ENCODE results near the gene KCTD17. TPM values are rescaled to one million over a fixed set of nuclear protein-coding genes. Genes with fewer than 3 reads are reported as not detected.

The KCTD17 gene
- total RNA-seq, 1 donor from 2014 or later, result 17.5 TPM

GRCh38 chr22:37007651-37008050 is 43.9 kb upstream of the KCTD17 start:
- peak; percentile 65 for DNase-seq (ENCODE audit: low spot score)
- peaks cover 2% of the 10 kb centered on the region for H3K36me3 Mint-ChIP-seq

GRCh38 chr22:37008365-37008764 is 43.2 kb upstream of the KCTD17 start:
- Histone ChIP-seq H3K27ac (no peak overlapping the region), H4K20me1 (ENCODE audit: low read depth) (peaks cover 13% of the 10 kb centered on the region), H3K9me3 (ENCODE audit: low read depth) (no peaks in the 10 kb centered on the region), H3F3A (ENCODE audit: low read depth) (peaks cover 14% of the 10 kb centered on the region), H3K79me2 (ENCODE audit: low read depth) (no peaks in the 10 kb centered on the region), H3K36me3 (no peaks in the 10 kb centered on the region), H3K27me3 (no peaks in the 10 kb centered on the region), H3K4me3 (no peak overlapping the region), H3K4me2 (no peak overlapping the region), H3K4me1 (peaks cover 34% of the 10 kb centered on the region), H2AFZ (replicated peaks) (no peak overlapping the region), H3K9ac (no peak overlapping the region)
- Mint-ChIP-seq H3K4me3 (no peak overlapping the region), H3K27ac (peak overlapping the region; percentile 47), H3K36me3 (peaks cover 2% of the 10 kb centered on the region), H3K4me1 (peaks cover 34% of the 10 kb centered on the region), H3K27me3 (ENCODE audit: insufficient read depth, low read depth) (peaks cover 9% of the 10 kb centered on the region), H3K9me3 (peaks cover 6% of the 10 kb centered on the region)
- TF ChIP-seq EZH2 (IDR thresholded peaks at IDR 0.05), result no peak
- TF ChIP-seq EZH2phosphoT487 (IDR thresholded peaks at IDR 0.05), result no peak
- TF ChIP-seq CTCF (IDR thresholded peaks at IDR 0.05), result no peak
- DNase-seq (ENCODE audit: low spot score), result no peak

More at GRCh38 chr22:37007651-37008050, 43.9 kb upstream of the KCTD17 start:
- Histone ChIP-seq H4K20me1 (ENCODE audit: low read depth) (peaks cover 6% of the 10 kb centered on the region), H3K4me1 (peaks cover 32% of the 10 kb centered on the region), H3K9me3 (ENCODE audit: low read depth) (no peaks in the 10 kb centered on the region), H3K4me3 (no peak overlapping the region), H3K9ac (no peak overlapping the region), H3K27ac (no peak overlapping the region), H3K36me3 (no peaks in the 10 kb centered on the region), H2AFZ (replicated peaks) (no peak overlapping the region), H3F3A (ENCODE audit: low read depth) (peaks cover 9% of the 10 kb centered on the region), H3K27me3 (no peaks in the 10 kb centered on the region), H3K79me2 (ENCODE audit: low read depth) (no peaks in the 10 kb centered on the region), H3K4me2 (no peak overlapping the region)
- Mint-ChIP-seq H3K4me3 (peak overlapping the region; percentile 53), H3K9me3 (peaks cover 6% of the 10 kb centered on the region), H3K27ac (peak overlapping the region; percentile 92), H3K27me3 (ENCODE audit: insufficient read depth, low read depth) (peaks cover 12% of the 10 kb centered on the region), H3K4me1 (peaks cover 36% of the 10 kb centered on the region)
- TF ChIP-seq EZH2 (IDR thresholded peaks at IDR 0.05), result no peak
- no peak for TF ChIP-seq CTCF (IDR thresholded peaks at IDR 0.05)
- no peak for TF ChIP-seq EZH2phosphoT487 (IDR thresholded peaks at IDR 0.05)

GRCh38 chr22:37009490-37009889 is 42.1 kb upstream of the KCTD17 start:
- Mint-ChIP-seq H3K9me3 (peaks cover 6% of the 10 kb centered on the region), H3K27ac (no peak overlapping the region), H3K4me1 (peaks cover 32% of the 10 kb centered on the region), H3K36me3 (peaks cover 4% of the 10 kb centered on the region), H3K27me3 (ENCODE audit: insufficient read depth, low read depth) (peaks cover 9% of the 10 kb centered on the region), H3K4me3 (no peak overlapping the region)
- Histone ChIP-seq H3K4me2 (no peak overlapping the region), H2AFZ (replicated peaks) (no peak overlapping the region), H3F3A (ENCODE audit: low read depth) (peaks cover 19% of the 10 kb centered on the region), H4K20me1 (ENCODE audit: low read depth) (peaks cover 22% of the 10 kb centered on the region), H3K4me1 (peaks cover 29% of the 10 kb centered on the region), H3K79me2 (ENCODE audit: low read depth) (no peaks in the 10 kb centered on the region), H3K36me3 (no peaks in the 10 kb centered on the region), H3K27me3 (no peaks in the 10 kb centered on the region), H3K27ac (no peak overlapping the region), H3K9ac (no peak overlapping the region), H3K4me3 (no peak overlapping the region), H3K9me3 (ENCODE audit: low read depth) (no peaks in the 10 kb centered on the region)
- DNase-seq (ENCODE audit: low spot score), result no peak
- TF ChIP-seq EZH2phosphoT487 (IDR thresholded peaks at IDR 0.05) (no peak), EZH2 (IDR thresholded peaks at IDR 0.05) (no peak), CTCF (IDR thresholded peaks at IDR 0.05) (no peak)
